Measurements from ENCODE around the gene MRPS15.

MRPS15 gene

DNA sequence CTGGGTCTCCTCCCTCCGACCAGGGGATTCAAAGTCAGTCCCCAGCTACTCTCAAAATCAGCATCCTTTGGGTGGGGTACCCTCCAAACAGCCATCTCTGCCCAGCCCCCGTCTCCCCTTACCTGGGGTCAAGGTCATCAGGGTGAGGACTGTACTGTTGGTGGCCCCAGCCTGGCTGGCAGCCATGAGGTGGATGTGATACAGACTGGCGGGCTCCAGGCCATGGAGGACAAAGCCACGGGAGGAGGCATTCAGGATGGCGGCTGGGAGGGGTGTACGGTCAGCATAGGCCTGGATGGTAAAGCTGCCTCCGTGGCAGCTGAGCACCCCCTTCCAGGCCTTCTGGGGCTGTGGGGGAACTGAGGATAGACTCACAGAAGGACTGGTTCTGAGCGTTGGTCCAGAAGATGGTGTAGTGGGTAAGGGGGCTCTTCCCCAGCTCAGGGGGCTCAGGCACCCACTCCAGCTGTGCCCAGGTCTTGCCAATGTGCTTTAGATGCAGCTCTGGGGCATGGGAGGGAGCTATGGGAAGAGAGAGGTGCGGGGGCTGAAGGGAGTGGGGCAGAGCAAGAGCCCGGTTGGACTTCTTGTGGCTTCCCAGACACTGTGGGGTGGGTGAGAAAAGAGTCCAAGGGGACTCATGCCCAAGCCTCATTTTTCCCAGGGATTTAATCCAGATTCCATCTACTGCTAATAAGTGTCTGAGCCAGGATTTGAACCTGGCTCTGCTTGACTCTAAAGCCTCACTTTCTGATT, 3.7 kb upstream of the MRPS15 start:
- TF ChIP-seq, protein P1, sequence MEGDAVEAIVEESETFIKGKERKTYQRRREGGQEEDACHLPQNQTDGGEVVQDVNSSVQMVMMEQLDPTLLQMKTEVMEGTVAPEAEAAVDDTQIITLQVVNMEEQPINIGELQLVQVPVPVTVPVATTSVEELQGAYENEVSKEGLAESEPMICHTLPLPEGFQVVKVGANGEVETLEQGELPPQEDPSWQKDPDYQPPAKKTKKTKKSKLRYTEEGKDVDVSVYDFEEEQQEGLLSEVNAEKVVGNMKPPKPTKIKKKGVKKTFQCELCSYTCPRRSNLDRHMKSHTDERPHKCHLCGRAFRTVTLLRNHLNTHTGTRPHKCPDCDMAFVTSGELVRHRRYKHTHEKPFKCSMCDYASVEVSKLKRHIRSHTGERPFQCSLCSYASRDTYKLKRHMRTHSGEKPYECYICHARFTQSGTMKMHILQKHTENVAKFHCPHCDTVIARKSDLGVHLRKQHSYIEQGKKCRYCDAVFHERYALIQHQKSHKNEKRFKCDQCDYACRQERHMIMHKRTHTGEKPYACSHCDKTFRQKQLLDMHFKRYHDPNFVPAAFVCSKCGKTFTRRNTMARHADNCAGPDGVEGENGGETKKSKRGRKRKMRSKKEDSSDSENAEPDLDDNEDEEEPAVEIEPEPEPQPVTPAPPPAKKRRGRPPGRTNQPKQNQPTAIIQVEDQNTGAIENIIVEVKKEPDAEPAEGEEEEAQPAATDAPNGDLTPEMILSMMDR (IDR thresholded peaks at IDR 0.05; ENCODE audit: borderline replicate concordance, control extremely low read depth, extremely low read depth, insufficient read depth, missing control alignments) = no peak
- no peak for DNase-seq (ENCODE audit: low spot score)
- in situ Hi-C loops (cut with MboI; ENCODE audit: low sequenced_read_pairs, unreplicated experiment) = no loop called here

DNA sequence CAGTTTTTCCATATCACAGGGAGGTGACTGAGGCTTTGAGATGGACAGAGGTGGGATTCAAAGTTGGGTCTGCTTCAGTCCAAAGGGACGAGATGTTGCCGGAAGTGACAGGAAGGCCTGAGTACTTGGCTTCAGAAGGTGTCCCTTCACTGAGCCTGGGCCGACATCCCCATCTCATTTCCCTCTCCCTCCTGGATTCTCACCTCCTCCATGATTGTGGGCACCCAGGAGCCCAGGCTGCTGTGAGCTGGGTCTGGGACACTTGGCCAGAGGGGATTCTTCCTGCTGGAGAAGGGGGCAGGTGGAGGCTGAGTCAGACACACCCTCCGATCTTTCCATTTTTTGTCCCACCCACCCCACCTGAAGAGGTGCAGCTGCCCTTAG, 2.8 kb upstream of the MRPS15 start:
- TF ChIP-seq, protein P1 (IDR thresholded peaks at IDR 0.05; ENCODE audit: borderline replicate concordance, control extremely low read depth, extremely low read depth, insufficient read depth, missing control alignments) = no peak
- DNase-seq (ENCODE audit: low spot score) = no peak
- in situ Hi-C loops (cut with MboI; ENCODE audit: low sequenced_read_pairs, unreplicated experiment) = no loop called here

GRCh38 chr1:36466370-36467026, 2.3 kb upstream of the MRPS15 start:
- DNase-seq (ENCODE audit: low spot score) = no peak
- TF ChIP-seq, protein P1 (IDR thresholded peaks at IDR 0.05; ENCODE audit: borderline replicate concordance, control extremely low read depth, extremely low read depth, insufficient read depth, missing control alignments) = no peak
- in situ Hi-C loops (cut with MboI; ENCODE audit: low sequenced_read_pairs, unreplicated experiment) = no loop called here

- DNase-seq (ENCODE audit: low spot score) = no peak
- TF ChIP-seq, protein P1 (IDR thresholded peaks at IDR 0.05; ENCODE audit: borderline replicate concordance, control extremely low read depth, extremely low read depth, insufficient read depth, missing control alignments) = no peak
- in situ Hi-C loops (cut with MboI; ENCODE audit: low sequenced_read_pairs, unreplicated experiment) = no loop called here
These were observed 1.7 kb upstream of the MRPS15 start for GRCh38 chr1:36465731-36466369.

DNA sequence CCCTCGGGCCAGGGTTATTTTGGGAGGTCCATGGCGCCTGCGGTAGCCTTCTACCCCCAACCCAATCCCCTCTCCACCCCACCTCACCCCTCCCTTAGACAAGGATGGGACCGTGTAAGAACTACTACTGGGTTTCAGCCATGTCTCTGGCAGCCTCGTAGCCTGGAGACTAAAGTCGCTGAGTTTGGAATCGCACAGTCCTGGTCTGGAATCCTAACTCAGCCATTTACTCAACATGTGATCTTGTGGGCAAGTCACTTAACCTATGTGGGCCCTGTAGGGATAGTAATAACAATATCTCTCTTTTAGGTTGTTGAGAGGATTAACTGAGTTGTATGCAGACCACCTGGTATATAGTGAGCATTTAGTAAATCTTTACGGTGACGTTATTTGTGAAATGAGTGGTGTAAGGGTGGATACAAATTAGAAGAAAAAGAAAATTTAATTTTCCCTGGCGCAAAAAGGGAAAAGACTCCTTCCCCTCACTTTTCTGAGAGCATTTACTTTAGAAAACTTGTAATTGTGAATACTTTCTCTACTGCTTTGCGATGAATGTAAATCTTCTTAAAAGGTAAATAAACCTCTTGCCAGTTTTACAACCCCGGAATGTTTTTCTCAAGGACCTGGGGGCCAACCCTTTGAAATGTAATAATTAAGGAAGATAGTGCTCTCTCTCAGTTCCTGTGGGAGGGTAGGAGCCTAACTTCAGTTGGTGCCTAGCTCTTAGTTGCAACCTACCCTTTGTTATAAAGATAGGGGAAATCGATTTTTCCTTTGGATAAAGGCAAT, 615 bp upstream of the MRPS15 start:
- TF ChIP-seq, protein P1 (IDR thresholded peaks at IDR 0.05; ENCODE audit: borderline replicate concordance, control extremely low read depth, extremely low read depth, insufficient read depth, missing control alignments) = no peak
- DNase-seq (ENCODE audit: low spot score) = no peak
- in situ Hi-C loops (cut with MboI; ENCODE audit: low sequenced_read_pairs, unreplicated experiment) = no loop called here

- no peak for DNase-seq (ENCODE audit: low spot score)
- TF ChIP-seq, protein P1 (IDR thresholded peaks at IDR 0.05; ENCODE audit: borderline replicate concordance, control extremely low read depth, extremely low read depth, insufficient read depth, missing control alignments) = no peak
- in situ Hi-C loops (cut with MboI; ENCODE audit: low sequenced_read_pairs, unreplicated experiment) = no loop called here
These were observed 751 bp downstream of the MRPS15 start for GRCh38 chr1:36463463-36463802.
